HG03460 (cell line): ENCODE data around the gene ARHGEF4.
"Not testable (repeated sequence)": the region's sequence is repeated elsewhere in the genome, so short reads cannot be mapped to it uniquely, and the experiment has no call there.

Experiments used
- ATAC-seq: cut with Tn5 transposase; IDR thresholded peaks from one replicate; pipeline ENCODE4 v1.9.1; 2021; ENCODE audit not compliant: unreplicated experiment

The ARHGEF4 gene

DNA sequence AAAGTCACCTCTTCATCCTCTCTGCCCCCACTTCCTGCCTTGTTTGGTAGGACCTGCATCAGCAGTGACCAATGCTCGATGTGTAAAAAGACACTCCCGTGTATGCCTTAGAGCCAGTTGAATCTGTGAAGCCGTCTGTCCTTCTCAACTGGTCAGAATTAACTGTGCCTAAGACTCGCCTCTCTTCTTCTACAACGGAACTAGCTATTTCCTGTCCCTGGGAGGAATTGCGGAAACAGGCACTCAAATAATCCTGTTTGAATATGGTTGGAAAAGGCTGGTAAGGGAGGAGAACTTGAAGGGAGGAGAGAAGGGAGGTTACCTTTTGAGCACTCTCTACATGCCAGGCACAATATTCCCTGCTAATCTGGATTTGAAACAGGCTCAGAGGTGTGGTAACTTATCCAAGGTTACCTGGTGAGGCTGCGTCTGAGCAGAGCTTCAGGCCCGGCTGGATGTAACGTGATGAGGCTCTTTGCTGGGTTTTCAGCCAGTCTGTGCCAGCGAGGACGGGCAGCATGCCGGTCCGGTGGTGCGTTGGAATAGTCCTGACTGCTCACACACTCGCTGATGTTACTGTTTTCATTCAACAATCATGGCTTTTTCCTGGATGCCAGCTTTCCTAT is 129.5 kb downstream of the ARHGEF4 start:
- no peak for ATAC-seq

DNA sequence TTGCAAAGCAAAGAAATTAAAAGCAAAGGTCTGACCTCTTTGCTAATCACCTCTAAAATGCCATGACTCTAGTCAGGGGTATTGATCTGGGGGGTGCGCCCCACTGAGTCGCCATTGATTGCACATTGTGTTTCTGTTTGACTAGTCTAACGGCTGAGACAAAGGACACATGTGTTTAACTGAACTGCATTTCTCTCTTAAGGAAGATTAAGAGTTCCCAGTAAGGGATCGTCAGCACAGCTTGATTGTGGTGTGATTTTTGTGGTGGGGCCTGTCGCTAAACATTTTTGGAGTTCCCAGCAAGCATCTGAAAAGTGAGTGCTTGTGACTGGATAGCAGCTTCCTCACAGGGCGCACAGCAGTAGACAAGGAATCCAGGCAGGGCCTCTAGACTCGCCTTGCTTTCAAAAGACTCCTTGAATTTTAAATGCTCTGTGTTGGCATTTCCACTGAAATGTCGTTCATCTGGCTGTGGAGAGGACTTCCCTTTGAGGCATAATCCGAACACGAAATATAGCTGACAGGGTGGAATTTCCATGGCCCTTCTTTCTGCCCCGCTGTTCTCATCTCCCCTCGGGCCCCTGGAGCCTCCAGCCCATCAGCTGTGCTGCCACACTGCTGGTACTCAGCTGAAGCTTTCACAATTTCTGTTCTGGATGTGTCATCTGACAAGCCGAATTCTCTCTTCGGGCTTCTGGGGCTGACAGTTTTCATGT is 130.2 kb downstream of the ARHGEF4 start:
- ATAC-seq, result no peak

DNA sequence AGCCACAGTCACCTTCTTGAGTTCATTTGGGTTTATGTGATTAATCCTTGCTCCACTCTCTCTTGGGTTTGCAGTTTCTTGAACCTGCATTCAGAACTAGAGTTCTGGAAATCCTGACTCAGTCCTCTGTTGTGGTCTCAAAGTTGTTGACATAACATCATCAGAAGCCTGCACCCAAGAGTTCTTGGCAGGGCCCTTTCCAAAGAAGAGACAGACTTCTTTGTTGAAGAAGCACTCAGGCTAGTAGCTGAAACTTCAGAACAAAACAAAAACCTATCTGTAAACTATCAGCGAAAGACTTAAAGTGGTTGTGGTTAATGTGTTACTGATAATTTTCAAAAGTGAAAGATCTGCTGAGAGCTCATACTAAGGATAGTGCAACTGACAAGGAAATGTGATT is 135.7 kb downstream of the ARHGEF4 start:
- ATAC-seq, result peak; percentile 89

DNA sequence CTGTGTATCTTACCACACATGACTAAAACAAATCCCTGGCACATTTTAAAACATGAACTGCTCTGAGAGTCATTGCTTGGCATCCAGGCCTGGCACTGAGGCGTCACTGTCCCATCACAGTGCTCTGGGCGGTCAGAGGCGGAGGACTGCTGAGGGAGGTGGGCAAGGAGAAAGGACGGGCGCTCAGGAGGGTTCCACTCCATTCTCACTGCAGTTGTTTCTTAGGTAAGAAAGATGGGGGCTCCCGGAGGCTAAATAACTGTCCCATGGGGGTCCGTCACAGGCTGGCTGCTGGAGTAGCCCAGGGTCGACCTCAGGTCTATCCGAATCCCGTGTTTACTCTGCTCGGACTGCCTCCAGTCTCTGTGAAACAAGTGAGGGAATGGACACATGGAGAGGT is 139.0 kb downstream of the ARHGEF4 start:
- ATAC-seq, result no peak

DNA sequence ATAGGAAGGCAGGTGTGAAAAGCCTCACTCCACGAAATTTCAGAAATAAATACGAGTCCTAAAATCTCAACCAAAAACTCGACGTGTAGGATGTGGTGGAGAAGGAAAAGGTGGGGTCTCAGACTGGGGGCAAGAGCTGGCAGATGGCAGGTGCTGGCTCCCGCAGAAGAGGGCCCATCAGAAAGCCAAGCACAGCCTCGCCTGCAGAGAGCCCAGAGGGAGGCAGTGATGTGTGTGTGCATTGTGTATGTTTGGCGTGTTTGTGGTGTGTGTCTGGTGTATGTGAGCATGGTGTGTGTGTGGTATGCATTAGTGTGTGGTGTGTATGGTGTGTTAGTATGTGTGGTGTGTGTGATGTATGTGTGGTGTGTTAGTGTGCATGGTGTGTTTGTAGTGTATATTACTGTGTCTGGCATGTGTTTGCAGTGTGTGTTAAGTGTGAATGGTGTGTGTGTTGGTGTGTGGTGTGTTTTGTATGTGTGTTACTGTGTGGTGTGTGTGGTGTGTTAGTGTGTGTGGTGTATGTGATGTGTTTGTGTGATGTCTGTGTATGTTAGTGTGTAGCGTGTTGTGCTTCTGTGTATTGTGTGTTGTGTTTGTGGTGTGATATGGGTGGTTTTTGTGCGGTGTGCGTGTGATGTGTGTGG is 140.0 kb downstream of the ARHGEF4 start:
- no peak for ATAC-seq

DNA sequence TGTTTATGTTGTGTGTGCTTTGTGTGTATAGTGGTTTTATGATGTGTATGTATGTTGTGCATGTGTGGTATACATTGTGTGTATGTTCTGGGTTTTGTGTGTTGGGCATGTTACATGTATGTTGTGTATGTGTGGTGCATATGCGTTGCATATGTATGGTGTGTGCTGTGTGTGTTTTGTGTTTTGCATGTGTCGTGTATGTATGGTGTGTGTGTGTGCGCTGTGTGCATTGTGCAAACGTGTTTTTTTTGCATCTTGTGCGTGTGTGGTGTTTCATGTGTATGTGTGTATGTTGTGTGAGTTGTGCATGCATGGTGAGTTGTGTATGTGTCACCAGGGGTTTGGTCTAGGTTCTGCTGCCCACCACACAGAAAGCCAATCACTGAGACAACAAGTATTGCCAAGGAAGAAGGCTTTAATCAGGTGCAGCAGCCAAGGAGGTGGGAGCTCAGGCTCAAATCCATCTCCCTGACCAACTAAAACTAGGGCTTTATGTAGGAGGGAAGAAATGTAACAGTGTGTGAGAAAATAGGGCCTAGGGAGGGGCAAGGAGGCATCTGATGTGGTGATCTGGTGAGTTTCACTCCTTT is 140.8 kb downstream of the ARHGEF4 start:
- ATAC-seq, result no peak

DNA sequence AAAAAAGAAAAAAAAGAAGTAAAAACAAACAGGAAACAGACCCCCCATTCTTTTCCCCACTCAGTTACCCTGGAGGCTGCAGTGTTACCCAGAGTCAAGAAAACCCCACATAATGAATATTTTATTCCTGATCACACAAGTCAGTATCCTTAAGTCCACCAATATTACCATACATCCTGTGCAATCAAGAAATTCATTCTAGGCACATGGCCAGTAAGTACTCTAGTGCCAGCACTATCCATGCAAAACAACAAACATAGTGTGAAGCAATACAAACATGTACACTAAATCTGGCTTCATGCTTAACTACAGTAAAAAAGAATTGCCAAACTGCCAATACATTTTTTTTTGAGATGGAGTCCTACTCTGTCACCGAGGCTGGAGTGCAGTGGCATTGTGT is 145.0 kb downstream of the ARHGEF4 start:
- ATAC-seq, result no peak

DNA sequence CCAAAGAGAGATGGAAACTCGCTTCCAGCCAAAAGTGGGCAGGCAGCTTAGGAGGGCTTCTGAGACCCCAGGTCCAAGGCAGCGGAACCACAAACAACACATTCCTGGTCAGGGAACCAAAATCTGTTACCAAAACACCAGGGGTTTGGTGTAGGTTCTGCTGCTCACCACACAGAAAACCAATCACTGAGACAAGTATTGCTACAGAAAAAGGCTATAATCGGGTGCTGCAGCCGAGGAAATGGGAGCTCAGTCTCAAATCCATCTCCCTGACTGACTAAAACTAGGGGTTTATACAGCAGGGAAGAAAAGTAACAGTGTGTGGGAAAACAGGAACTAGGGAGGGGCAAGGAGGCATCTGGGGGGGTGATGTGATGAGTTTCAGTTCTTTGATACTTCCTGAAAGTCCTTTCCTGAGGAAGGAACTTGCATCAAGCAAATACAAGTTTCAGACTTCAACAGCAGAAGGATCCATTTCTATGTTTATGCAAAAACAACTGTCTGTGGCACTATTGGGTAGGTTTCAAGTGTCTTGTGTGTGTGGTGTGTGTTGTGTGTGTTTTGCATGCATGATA is 148.6 kb downstream of the ARHGEF4 start:
- ATAC-seq, result no peak

DNA sequence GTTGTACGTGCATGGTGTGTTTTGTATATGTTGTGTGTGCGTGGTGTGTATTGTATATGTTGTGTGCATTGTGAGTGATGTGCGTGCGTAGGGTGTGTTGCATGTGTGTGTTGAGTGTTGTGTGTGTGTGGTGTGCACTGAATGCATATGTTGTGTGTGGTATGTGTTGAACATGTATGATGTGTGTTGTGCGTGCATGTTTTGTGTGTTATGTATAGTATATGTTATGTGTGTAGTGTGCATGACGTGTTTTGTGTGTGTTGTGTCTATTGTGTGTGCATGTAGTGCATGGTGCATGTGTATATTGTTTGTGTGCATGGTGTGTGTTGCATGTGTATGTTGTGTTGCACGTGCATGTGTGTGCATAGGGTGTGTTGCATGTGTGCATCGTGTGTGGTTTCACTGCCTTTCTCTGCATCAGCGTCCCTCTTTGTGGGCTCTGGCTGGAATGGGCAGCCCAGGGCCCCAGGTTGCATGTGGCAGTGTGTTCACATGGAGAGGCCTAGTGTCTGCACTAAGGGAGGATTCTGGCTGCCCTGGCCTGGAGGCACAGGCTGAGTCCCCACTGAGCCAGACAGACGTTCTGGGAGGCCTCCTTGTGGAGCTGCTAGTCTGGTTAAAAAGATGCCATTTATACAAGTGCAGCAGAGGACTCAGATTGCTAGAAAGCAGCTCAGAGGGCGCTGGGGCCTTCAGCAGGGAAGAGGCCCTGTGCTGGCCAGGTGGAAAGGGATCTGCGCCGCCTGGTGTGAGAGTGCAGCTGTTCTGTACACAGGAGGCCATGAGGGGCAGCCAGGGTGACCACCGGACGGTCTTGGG is 149.3 kb downstream of the ARHGEF4 start:
- no peak for ATAC-seq

DNA sequence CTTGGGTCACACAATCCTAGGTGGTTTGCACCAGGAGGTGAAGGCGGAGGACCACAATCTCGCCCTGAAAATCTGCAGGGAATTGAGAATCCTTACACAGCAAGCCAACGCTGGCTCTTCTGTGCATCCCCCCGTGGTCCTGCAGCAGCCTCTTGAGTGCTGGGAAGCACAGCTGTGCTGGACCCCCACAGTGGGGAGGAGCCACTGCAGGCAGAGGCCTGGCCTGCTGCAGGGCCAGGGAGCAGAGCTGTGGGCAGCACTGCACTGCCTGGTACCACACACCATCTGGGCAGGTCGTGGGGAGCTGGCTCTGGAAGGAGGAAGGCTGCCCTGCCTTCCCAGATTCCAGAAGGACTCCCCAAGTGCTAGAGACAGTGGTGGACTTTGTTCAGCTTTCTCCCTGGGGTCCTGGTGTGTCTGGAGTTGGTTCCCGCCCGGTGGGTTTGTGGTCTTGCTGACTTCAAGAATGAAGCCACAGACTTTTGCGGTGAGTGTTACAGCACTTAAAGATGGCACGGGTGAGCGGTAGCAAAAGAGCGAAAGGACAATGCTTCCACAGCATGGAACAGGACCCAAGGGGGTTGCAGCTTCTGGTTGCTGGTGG is 150.3 kb downstream of the ARHGEF4 start:
- ATAC-seq, result no peak

DNA sequence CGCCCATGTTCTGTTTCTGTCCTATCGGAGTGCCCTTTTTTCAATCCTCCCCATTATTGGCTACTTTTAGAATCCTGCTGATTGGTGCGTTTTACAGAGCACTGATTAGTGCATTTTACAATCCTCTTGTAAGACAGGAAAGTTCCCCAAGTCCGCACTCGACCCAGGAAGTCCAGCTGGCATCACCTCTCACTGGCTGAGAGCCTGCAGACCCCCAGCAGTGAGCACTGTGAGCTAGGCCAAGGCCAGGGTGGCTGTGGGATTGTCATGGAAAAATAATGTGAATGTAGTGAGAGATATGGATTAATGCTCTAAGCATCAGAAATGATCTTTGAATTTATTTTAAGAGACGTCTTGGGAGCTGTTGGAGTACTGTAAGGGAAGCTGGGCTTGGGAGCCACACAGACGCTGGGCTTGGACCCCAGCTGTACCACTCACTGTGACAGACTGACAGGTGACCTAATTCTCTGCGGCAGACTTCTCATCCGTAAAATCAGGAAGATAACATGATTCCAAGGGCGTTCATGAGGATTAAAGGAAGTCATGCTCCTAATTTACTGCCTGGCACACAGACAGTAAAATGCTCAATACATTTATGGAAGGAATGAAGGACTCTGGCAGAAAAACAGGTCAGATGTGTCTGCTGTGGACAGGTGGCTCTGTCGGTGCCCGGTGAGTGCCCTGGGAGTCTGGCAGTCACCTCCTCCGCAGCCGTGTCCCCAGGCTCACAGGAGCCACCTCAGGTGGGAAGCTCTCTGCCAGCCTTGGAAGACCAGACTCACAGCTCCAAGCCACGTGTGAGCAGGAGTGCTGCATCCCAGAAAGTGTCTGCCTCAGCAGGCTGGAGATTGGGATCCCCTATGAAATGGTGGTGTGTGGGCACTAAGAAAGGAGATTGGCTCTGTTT is 151.1 kb downstream of the ARHGEF4 start:
- ATAC-seq, result no peak

DNA sequence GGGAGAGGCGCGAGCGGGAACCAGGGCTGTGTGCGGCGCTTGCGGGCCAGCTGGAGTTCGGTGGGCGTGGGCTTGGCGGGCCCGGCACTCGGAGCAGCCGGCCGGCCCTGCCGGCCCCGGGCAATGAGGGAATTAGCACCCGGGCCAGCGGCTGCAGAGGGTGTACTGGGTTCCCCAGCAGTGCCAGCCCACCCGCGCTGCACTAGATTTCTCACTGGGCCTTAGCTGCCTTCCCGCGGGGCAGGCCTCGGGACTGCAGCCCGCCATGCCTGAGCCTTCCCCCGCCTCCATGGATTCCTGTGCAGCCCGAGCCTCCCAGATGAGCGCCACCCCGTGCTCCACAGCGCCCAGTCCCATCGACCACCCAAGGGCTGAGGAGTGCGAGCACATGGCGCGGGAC is 154.7 kb downstream of the ARHGEF4 start:
- not testable (repeated sequence) for ATAC-seq

DNA sequence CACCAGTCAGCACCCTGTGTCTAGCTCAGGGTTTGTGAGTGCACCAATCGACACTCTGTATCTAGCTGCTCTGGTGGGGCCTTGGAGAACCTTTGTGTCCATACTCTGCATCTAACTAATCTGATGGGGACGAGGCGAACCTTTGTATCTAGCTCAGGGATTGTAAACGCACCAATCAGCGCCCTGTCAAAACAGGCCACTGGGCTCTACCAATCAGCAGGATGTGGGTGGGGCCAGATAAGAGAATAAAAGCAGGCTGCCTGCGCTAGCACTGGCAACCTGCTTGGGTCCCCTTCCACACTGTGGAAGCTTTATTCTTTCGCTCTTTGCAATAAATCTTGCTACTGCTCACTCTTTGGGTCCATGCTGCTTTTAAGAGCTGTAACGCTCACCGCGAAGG is 155.3 kb downstream of the ARHGEF4 start:
- not testable (repeated sequence) for ATAC-seq

DNA sequence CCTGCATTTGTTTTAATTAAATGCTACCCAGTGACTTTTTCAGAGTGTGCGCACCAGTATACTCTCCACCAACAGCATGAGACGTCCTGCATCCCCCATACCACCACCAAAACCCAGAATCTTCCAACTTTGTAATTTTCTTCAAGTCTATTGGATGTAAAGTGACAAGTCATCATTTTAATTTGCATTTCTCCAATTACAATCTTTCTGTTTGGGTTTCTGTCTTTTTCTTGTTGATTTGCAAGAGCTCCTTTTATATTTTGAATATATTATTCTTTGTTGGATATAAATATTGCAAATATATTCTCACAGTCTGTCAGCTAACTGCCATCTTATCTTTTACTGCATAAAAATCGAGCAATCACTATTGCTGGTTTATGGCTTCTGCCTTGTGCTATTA is 160.0 kb downstream of the ARHGEF4 start:
- no peak for ATAC-seq

DNA sequence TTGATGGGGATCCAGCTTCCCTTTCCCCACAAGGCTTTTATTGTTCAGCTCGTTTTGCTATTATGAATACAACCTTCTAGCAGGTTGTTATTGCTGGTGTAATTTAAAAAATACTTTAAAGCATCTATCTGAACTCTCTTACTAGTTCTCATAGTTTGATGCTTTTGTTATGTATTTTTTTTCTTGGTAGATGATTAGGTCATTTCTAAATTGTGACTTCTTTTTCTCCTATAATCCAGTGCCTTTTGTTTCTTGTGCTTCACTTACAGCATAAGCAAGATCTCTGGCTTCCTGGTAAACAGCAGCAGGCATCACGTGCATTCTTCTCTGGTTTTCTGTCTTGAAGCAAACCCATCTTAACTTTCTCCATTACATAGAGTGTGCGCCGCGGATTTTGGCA is 160.5 kb downstream of the ARHGEF4 start:
- no peak for ATAC-seq

DNA sequence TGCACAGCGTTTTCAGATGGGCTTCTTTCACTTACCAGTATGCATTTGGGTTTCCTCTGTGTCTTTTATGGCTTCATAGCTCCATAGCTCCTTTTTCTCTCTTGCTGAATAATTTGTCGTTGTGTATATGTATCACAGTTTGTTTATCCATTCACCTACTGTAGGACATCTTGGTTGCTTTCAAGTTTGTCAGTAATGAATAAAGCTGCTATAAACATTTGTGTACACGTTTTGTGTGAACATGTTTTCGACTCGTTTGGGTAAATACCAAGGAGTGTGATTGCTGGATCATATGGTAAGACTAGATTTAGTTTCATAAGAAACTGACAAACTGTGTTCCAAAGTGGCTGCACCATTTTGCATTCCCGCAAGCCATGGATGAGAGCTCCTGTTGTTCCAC is 161.8 kb downstream of the ARHGEF4 start:
- no peak for ATAC-seq

DNA sequence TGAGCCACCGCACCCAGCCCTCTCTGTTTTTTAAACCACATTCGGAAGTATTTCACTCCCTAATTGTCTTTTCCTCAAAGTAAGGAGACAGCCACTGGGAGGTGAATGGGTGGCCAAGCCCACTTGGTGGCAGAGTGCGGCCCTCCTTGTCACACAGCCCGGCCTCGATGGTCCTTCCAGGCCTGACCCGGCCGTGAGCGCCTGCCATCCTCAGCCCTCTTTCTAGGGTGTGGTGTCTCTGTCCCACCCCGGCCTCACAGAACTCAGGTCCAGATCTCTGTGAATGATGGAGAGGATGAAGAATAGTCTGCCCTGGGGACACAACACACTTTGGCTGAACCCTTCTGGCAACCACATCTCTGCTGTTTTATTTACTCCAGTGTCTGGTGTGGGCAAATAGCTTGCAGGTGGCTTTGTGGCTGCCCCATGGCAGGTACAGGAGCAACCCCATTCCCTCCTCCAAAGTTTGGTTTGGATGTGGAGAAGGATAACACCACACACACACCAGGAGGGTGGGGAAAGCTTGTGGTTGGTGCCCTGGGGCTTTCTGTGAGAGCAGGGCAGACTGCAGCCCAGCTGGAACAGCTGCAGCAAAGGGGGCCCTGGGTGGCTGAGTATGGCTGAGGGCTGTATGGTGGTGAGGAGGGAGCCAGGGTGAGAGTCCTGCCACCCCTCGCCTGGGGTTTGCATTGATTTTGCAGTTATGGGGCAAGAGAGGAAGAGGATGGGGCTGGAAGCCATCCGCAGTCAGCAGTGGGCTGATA is 167.9 kb downstream of the ARHGEF4 start:
- ATAC-seq, result no peak

DNA sequence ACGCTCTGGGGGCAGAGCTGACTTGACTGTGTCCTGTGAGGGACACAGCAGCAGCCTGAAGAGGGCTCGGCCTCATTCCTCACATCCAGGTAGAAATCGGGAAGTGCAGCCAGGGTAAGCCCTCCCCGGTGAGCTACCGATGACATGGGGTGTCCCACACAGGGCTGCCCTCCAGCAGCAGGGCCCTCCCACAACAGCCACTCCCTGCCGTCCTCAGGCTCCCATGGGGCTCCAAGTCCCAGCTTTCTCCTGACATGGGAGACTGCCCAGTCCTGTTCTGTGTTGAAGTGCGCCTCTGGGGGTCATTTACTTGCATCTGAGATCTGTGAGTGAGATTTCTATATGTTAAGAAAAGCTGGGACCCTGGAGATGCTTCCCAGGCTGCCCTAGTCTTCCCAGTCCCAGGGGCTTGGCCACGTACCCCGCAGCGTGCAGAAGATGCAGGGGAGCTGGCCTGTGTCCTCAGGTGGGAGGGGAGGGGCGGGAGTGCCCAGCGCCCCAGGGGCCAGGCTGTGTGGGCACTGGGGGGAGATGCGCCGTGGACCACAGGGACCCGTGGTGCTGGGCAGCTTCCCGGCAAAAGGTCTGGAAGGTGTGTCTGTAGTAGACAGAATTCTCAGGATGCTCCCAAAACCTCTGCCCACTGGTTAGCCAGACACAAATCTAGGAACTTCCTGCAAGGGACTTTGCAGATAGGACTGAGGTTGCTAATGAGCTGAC is 168.7 kb downstream of the ARHGEF4 start:
- no peak for ATAC-seq
